A204.1 (cell line): Measurements from ENCODE around the gene DNMT3A.

Source experiments
- FAIRE-seq: peaks from 2 replicates; lab custom pipeline; 2012; peaks lifted over from hg19 to GRCh38; lab: Jason Lieb, UNC

Gene DNMT3A

DNA sequence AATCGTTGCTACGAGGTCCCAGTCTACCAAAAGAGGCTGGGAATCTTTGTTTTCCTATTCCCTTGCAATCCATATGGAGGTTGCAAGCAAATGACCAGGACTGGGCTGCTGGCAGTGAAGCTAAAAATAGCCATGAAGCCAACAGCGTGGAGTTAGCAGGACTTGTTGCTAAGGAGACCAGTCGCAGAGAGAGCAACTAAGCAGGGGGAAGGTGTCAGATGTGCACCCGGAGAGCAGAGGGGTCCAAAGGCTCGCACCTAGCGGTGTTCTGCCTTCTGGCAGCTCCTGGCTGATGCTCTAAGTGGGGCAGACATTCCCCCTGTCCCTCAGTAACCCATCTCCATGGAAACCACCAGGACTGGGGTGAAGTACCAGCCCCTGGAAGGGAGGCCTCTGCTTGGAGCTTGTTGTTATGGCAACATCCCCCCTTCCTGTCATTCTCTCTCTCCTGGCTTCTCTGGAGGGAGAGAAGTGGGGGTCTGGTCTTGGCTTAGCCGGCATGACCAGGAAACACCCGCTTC lies 84.6 kb downstream of the DNMT3A start:
- FAIRE-seq, result no peak

DNA sequence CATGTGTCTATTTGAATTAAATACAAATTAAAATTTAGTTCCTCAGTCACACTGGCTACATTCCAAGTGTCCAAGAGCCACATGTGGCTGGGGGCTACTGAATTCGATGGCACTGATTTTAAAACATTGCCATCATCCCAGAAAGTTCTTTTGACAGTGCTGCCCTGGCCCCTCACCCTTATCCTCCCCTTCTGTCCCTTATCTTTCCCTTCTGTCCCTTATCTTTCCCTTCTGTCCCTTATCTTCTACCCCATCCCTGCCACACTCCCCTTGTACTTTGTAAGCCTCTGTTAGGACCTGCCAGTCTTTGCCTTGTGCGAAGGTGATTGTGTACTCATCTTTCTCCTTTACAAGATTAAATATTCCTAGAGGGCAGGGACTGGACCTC lies 85.2 kb downstream of the DNMT3A start:
- no peak for FAIRE-seq

DNA sequence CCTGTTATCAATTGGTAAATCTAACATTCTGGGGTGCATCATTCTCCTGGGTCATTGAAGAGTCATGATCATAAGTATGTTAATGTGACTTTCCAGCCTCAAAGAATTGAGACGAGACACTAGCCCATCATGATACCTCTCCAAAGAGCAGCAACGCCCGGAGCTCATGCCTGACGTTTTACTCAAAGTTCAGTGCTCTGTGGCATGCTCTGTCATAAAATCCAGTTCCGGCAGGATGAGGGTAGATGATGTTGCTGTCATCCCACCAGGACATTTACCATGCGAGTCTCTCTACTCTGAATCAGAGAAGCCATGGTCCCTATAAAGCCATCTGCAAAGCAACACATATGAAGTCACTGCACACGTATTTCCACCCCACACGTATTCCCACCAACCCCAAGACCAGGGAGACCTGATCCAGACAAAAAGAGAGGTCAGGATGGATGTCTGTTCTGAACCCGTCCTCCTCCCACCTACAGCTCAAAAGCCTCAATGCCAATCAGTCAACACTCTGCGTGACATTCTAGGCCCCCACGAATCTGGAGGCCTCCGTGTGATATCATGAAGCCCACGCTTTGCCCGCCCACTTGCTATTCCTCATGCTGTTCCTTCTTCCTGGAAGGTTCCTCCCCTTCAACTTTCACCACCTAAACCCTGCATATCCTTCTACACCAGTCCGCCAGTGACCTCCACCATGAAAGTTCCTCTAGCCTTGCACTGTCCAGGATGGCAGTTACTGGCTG lies 85.8 kb downstream of the DNMT3A start:
- FAIRE-seq, result no peak

DNA sequence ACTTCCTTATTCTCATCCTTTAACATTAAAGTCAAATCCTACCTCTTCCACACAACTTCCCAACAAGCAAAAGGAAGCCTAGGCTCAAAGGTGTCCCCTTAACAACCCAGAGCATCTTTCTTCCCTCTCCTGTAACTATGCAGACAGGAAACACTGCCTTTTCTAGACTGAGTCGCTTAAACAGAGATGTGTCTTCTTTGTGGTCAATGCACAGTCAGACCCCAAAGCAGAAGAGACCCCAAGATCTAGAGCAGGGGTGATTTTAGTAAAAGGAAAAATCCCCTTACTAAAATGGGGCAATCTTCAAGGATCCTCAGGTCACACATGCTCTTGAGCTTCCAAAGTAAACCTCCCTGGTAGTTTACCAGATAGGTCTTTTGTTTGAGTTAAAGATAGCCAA lies 86.8 kb downstream of the DNMT3A start:
- no peak for FAIRE-seq

DNA sequence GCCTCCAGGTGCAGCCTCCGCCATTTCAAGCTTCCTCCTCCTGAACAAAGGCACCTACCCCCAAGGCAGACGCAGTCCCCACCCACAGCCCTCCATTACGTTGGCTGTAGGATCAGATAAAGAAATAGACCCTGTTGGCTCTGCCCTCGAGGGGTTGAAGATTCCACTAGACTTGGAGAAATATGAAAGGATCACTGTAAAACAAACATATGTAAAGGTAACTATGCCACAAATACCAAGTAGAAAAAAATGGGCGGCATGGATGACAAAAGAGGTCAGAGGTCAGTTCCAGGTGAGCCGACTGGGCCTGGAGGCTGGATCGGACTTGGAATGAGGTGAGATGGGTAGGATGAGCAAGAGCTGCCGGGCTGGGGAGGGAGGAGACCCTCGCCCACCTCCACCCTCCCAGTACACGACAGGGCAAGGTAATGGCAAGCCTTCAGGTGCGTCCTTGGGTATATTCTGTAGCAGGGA lies 88.5 kb downstream of the DNMT3A start:
- FAIRE-seq, result no peak

DNA sequence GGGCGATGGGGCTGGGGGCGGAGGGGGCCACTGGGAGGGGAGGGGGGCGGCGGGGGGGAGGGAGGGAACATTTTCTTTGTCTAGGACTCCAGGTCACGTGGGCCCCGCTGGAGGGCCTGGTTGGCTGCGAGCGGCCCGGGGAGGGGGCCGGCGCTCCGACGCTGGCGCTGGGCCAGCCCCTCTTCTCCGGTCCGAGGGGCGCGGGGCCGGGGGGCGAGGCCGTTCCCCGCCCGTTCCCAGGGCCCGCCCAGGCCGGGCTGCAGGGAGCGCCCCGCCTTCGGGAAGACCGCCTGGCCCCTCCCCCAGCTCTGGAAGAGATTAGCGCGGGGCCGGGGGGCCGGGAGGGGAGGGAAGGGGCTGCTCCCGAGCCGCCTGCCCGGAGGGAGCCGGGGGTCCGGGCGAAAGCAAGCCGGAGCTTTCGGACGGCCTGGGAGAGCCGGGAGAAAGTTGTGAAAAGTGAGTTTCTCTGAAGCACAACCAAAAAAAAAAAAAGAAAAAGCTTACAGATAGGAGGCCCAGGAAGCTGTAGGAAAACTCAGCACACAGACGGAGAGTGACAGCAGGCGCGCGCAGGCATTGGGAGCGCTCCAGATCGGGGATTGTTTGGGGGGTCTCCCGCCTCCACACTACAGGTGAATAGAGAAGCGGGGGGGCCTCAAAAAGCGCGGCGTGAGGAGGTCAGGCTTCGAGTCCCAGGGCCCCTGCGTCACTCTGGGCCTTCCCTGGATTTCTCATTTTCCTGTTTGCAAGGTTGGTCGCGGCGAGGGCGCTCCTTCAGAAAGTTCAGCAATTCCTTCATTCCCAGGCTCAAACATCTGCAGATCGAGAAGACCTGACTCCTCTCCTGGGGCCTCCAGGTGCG lies 89.2 kb downstream of the DNMT3A start:
- no peak for FAIRE-seq

DNA sequence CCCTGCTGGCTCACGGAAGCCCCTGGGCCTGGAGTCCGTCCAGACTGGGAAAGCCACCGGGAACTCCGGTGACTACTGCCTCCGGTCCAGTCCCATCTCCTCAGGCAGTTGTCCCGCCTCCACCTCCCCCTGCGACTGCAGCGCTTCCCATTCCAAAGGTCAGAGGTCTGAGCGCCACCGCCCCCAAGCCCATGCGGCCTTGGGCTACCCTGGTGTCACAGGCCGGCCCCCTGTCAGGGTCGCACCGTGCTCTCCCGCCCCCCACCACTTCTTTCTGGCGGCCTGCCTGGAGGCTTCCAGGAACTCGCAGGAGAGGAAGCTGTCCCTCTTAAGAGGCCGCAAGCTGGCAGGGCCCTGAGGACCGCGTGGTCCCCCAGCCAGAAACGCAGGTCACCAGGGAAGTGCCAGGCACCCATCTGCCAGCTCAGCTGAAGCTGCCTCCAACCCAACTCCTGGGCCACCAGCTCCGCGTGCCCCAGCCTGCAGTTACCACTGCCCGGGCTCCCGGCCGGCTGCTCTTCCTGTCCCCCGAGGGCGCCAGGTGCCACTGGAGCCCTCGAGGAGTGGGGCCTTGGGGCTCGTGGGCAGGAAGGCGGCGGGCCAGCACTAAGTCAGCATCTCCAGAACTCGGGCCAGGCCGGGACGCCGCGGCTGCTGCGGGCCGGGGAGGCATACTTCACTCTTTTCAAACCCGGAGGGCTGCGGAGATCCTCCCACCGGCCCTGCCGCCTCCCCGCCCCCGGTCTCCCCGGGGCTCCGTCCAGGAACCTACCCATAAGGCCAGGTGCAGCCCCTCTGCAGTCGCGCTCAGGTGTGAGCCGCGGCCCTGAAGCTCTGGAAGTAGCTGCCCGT lies 90.1 kb downstream of the DNMT3A start:
- no peak for FAIRE-seq

DNA sequence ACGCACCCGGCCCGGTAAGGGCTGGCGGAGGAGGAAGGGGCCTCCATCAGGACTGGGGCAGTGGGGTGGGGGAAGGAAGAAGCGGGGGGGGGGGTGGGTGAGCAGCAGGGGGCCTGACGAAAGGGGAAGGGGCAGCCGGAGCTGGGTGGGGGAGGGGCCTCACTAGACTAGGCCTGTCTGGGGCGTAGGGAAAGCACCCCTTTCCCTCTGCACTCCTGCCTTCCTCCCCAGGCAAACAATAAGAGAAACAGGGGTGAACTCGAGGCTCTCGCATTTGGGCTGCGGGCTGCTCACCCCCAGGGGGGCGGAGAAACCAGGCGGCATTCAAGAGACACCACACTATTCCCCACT lies 90.7 kb downstream of the DNMT3A start:
- no peak for FAIRE-seq

DNA sequence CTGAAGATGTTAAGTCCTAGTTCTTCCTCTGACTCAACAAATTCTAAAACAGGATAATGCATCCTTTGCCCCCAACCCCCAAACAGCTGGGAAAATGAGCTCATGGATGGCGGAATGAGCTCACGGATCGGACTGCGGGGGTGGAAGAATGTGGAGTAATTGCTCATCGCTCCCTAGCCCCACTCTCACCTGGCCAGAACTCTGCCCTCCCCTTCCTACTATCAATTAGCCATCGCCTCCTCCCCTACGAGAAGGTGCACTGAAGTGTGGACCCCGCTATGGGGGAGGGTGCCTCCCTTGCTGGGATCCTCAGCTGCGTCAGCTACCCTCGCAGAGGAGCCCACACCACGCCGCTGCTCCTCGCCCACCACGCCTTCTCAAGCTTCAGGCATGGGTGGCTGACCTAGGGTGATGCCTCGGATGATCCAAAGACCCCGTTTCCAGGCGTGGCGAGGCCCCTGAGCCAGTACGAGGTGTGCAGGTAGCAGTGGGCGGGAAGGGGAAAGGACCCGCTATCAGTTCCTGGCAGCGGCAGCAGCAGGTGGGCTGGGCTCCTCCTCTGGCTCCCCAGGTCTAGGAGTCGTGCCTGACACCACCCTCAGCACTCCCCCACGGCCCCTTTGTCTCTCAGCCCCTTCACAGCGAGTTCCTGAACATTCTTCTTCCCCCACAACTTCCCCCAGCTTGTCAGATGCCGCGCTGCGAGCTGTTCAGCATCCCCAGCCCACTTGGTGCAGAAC lies 91.2 kb downstream of the DNMT3A start:
- no peak for FAIRE-seq

DNA sequence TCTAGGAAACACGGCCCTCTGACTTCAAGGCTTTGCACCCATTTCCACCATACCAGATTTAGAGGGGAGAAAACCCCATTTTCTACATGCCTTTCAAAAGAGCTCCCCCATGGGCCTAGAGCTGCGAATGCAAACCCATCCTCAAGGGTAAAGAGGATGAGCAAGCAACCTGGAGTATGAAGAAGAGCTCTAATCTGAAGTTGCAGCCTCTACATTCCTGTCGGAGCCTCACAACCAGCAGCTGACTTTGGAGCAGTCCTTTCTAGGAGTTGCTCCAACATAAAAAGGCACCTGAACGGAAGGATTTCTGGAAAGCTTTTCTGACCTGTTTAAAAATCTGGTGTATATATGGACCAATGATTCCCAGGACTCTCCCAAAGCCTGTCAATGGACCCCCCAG lies 91.9 kb downstream of the DNMT3A start:
- FAIRE-seq, result no peak

DNA sequence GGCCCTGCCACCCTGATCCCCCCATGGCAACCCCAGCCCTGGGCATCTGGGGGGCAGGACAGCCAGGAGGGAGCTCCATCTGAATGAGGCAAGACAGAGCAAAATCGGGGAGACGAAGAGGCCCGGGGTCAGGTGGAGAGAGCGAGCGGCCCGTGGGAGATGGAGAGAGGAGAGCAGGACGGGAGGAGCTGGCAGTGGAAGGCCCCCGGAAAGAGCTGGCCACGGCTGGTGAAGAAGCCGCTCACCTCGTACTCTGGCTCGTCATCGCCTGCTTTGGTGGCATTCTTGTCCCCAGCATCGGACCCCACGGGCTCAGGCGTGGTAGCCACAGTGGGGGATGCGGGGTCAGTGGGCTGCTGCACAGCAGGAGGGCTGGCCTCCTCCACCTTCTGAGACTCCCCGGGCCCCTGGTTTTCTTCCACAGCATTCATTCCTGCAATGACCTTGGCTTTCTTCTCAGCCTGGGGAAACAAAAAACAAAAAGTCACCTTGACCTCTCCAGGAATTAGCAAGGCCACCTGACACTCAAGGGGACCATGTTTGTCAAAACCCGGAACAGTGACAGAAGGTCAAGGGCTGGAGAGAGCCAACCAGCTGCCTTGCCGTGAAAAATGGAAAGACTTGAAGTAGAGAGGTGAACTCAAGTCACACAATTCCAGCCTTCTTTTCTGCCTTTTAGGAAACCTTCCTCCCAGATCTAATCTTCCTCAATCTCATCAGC lies 93.8 kb downstream of the DNMT3A start:
- no peak for FAIRE-seq

DNA sequence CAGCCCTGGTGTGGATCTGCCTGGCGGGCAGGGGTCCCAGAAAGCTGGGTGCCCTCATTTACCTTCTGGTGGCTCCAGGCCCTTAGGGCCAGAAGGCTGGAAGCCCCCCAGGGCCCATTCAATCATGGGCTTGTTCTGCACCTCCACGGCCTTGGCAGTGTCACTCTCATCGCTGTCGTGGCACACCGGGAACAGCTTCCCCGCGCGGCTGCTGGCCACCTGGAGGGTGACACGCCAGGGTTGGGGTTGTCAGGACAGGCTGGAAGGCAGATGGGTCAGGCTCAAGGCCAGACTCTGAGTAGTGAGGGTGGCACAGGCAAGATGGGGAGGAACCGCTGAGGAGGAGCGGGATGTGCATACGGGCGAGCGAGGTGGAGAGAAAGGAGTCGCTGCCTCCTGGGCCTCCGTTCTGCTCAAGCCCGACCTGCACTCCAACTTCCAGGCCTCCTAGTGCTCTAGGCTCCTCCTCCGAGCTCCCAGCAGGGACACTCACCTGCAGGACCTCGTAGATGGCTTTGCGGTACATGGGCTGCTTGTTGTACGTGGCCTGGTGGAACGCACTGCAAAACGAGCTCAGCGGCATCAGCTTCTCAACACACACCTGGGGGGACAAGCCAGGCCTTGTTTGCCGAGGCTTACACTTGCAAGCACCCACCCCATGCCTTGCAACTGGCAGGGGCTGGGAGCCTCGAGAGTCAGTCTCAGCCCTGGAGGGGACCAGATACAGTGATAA lies 95.0 kb downstream of the DNMT3A start:
- FAIRE-seq, result no peak

DNA sequence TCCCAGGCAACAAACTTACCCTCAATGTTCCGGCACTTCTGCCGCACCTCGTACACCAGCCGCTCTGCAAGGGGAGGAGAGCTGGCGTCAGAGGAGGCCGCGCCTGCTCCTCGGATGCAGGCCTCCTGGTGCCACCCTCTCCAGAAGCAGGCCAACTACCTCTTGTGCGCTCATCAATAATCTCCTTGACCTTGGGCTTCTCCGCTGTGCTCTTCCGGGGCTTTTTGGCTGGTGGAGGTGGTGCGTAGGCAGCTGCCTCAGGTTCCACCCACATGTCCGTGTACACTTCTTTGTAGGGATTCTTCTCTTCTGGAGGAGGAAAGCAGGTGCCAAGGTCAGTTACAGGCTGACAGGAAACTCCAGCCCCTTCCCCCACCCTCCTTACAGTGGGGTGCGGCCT lies 95.7 kb downstream of the DNMT3A start:
- no peak for FAIRE-seq

DNA sequence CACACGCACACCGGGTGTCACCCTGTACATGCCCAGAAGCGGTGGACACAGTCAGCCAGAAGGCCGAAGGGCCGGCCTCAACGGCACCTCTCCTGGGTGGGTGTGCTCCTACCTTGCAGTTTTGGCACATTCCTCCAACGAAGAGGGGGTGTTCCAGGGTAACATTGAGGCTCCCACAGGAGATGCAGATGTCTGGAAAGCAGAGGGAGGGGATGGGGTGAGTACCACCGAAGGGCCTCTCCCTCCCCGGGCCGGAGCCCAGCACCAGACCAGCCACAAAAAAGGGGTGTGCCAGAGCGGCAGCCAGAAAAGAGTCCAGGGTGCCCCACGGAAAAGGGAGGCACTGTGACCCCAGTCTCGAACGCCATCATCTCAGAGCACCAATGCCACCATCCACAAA lies 96.6 kb downstream of the DNMT3A start:
- no peak for FAIRE-seq

DNA sequence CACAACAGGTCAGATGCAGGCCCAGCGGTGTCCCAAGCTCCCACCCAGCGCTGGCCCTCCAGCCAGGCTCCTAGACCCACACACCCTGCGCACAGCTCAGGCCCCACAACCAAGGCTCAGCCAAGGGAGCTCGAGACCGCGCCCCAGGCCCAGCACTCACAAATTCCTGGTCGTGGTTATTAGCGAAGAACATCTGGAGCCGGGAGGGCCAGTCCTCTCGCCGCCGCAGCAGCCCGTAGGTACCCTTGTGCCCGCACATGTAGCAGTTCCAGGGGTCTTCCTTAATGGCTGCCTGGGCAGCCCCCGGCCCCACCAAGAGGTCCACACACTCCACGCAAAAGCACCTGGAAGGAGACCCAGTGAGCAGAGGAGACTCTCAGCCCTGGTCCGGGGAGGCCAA lies 97.7 kb downstream of the DNMT3A start:
- FAIRE-seq, result no peak

DNA sequence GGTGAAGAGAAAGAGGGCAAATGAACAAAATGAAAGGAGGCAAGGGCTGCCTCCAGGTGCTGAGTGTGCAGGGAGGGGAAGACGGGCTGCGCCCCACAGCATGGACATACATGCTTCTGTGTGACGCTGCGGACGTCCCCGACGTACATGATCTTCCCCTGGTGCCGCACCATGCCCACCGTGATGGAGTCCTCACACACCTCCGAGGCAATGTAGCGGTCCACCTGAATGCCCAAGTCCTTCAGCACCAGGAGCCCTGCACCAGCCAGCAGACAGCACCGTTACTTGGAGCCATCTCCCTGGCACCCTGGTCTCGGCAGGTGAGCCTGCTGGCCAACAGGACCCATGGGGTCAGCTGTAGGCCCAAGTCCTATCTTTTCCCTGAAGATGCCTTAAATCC lies 100.3 kb downstream of the DNMT3A start:
- FAIRE-seq, result no peak

DNA sequence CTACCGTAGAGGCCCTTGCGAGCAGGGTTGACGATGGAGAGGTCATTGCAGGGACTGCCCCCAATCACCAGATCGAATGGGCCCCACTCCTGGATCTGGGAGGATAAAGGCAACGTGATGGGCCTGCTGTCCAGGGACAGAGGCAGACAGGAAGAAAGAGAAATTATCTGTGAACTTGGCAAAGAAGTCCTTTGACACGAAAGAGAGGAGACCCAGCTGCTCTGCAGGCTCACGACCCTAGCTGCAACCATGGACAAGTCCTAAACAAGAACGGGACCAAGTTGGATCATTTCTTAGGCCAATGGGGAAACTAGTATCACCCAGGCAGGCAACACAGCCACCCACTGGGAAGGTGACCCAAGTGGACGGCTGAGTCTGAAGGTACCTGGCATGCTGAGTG lies 101.1 kb downstream of the DNMT3A start:
- FAIRE-seq, result no peak

DNA sequence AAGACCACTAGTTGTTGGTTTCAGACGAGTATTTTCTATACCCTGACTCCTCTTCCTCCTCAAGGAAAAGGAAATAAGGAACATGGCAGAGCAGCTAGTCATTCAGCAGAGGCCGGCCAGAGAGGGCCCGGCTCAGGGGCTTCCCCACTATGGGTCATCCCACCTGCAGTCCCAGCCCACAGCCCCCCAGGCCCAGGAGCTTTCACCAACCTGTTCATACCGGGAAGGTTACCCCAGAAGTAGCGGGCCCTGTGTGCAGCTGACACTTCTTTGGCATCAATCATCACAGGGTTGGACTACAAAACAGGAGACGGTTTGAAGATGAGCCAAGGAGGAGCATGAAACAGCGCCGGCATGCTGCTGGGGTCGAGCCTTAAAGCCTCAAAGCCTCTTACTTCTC lies 102.8 kb downstream of the DNMT3A start:
- FAIRE-seq, result no peak

DNA sequence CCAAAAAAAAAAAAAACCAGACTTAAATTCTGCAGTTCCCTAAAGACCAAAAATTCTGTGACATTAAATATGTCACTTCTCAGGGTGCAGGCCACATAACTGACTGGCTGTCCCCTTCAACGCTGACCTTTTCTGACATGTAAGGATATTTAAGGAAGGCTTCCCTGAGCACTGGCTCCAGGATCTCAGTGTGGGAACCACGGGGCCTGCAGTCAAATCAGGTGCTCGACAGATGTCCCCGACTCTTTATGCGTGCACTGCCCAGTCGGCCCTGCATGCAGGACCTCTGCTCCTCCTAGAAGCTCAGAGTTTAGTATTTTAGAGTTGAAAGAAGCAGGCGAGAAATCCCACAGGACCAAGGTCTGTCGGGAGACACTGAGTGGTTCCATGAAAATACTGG lies 104.0 kb downstream of the DNMT3A start:
- no peak for FAIRE-seq

DNA sequence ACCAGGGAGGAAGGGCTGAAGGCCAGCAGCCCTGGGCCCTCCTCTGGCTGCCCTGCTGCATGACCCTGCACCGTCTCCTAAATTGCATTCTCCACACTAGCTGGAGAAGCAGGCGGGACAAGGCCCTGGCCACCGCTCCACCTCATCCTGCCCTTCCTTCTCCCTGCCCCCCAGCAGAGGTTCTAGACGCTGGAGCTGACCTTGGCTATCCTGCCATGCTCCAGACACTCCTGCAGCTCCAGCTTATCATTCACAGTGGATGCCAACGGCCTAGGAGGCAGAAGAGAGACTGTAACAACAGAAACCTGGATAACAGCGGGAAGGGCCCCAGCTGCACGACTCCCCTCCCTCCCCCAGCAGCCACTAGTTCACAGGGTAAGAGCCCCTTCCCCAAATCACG lies 105.0 kb downstream of the DNMT3A start:
- FAIRE-seq, result no peak

DNA sequence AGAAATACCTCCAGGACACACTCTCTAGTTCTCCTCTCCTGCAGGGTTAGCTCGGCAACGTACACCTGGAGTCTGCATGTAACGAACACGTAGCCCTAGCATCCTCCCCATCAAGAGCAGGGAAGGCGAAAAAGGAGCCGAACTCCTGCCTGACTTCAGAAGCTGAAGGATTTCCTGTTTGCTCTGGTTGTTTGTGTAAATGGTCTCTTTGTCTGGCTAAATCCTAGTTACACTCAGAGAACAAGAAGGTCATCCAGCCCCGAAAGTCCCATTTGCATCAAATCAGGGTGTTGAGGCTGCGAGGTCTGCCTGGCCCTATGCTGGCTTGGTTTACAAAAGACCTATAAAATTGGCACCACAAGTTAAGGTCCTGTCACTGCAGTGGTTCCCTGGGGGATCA lies 107.0 kb downstream of the DNMT3A start:
- FAIRE-seq, result no peak
